ENCODE data around the gene SHB.

Gene SHB

DNA sequence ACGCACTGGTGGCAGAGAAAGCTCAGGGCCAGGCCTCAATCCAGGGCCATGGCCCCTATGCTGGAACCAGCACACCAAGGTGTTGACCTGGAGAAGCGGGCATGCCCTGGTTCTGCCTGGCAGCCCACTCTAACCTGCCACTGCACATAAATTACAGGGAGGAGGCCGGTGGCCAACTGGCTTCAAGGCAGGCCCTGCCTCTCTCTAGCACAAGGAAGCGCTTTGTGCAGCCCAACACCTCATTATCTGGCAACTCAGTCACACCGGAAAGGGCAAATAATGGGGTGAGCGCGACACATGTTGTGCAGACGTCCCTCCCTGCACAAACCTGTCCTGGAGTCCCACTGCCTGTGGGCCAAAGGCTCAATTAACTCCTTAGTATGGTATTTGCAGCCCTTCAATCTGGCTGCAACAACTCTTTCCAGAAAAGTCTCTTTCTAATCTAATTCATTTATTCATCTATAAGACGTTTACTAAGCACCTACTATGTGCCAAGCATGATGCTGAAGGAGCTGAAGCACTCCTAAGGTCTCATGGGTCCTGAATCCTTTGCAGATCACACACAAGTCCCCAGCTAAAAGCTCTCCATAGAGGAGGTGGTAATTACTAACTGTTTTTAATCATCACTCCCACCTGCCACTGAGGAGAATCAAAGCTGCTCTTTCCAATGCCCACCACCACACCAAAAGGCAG lies 24.9 kb downstream of the SHB start:
- in situ Hi-C loops (cut with MboI; ENCODE audit: low sequenced_read_pairs): no loop called here

DNA sequence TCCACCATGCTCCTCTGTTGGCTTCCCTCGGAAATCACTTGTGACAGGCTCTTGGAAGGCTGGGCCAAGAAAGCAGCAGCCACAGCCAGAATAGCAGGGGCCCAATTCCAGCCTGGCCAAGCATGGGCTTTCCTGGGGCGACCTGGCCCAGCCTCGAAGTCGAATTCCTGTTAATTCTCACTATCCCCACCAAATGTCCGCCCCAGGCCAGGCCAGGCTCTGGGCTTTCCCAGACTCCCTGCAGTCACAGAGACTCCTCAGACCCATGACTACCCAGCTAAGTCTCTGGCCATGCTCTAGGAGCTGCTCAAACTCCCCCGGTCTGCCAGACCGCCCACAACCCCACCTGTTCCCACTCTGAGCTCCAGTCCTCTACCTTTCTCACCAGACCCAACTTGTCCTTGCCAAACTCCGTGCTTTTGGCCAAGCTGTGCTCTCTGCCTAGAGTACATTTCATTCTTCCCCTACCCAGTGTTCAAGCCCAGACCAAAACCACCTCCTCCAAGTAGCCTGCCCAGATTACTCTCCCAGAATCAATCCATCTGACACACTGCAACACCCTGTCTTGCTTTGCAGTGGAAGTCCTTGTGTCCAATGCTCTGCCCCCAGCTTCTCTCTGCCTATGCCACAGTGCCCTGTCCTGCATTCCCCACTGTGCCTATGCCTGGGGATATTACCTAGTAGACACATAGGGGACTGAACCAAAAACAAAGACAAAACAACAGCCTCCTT lies 26.2 kb downstream of the SHB start:
- in situ Hi-C loops (cut with MboI; ENCODE audit: low sequenced_read_pairs): no loop called here

DNA sequence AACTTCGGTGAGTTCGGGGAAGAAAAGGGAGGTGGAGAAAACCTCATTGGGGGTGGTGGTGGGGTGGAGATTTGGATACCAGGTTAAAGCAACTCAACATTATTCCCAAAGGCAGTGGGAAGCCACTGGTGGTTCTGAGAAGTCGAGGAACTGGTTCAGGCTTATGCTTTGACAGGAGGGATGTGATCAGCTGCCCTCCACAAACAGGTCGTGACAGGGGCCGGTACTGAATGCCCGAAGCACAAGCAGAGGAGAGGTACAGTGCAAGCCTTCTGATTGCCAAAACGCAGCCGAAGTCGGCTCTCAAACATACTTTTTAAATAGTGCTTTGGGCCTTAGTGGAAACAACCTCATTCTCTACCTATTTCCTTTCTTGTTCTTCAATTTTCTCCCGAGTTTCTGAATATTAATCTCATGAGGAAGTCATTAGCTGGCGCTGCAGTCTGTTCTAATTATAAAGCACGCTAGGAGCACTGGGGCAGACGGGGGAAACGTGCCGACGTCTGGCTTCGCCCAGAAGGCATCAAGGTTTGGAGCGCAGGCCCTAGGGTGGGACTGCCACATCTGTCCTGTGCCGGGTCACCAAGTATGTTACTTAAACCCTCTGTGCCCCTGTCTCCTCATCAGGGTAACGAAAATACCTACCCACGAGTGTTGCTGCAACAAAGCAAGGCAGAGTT lies 27.3 kb downstream of the SHB start:
- in situ Hi-C loops (cut with MboI; ENCODE audit: low sequenced_read_pairs): no loop called here

DNA sequence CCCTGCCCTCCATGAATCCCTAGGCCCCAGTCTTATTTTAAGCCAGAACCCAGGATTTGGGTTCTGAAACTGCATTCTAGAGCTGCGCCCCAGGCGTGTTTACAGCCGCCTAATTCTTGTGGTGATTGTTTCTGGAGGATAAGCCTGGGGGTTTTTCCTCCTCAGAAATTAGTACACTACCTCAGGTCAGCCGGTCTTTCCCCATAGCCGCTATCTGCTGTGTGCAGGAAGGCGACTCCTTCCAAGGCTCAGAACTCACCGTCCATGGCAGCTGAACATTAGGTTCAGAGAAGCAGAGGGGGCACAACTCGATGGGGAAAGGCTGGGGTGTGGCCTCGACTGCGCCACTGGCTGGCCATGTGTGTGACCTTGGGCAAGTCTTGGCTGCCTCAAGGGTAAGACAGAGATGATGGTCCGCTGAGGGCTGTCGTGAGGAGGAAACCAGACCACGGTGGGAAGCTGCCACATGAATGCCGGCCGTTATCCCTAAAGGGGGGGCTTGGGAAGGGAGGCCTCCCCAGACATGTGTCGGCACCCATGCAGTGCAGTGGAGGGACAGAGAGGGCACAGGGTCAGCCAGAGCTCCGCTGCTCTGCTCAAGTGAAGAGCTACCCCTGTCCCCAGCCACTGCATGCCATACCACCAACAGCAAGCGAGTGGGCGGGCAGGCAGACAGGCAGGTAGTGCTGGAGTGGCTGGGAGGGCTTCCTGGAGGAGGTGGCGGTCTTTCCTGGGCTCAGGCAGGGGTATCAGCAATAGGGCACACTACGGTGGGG lies 28.9 kb downstream of the SHB start:
- in situ Hi-C loops (cut with MboI; ENCODE audit: low sequenced_read_pairs): no loop called here

DNA sequence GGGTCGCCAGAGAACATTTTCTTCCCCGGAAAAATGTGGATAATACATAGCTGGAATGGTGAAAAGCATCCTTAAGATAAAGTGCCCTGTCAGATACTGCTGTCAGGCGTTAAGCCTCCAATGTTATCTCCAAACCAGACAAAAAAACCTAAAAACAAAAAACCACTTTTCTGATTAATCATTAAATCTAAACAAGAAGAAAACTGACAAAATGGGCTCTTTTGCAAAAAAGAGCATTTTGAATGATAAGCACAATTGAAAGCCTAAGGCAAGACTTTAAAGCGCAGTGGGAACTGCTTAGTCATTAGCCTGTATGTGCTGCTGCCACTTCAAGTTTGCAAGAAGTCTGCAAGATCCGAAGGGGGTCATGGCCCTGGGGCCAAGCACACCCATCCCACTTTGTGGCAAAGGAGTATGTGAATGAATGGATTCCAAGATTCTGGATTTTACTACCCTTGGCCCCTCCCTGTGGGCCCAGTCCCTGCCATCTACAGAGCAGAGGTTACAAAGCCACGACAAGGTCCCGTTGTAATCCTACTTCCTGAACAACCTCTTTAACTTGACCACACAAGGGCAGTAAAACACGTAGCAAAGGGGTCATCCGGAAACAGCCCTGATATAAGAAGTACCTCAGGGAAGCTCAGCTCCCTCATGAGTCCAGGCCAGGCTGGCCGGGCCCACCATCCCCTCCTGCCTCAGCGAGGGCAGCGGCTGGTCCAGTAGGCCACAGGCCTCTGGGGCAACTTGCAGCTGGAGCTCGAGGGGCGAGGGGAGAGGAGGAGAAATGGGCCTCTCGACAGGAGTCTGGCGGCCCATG lies 29.7 kb downstream of the SHB start:
- in situ Hi-C loops (cut with MboI; ENCODE audit: low sequenced_read_pairs): no loop called here

DNA sequence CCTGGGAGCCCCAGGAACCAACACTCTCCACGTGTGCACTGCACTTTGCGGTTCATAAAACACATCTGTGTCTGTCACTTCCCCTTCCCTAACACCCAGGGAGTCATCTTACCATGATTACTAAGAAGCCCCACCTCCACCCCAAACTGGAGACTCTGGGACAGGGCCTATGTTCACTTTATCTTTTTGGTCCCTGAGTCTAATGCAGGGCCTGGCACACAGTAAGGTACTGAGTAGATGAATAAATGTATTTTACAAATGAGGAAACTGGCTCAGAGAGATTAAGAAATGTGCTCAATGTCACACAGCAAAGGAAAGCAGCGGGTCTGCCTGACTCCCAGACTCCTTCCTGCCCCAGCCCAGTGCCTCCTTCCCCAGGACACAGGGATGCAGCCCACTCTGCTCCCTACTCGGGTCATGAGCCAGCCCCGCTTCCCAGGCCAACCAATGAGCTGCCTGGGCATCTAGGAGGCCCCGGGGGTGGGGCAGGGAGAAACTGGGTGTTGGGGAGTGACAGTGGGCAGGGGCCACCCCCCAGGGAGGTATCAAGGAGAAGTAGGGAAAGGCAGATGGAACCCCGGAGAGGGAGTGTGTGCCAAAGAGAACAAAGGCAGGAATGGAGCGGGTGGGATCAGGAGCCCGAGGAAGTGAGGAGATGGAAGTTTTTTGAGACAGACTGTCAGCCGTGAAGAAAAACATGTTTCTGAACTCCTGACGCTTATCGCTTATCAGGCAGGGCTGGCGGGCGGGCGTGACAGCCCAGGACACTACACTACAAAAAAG lies 30.5 kb downstream of the SHB start:
- in situ Hi-C loops (cut with MboI; ENCODE audit: low sequenced_read_pairs): no loop called here

DNA sequence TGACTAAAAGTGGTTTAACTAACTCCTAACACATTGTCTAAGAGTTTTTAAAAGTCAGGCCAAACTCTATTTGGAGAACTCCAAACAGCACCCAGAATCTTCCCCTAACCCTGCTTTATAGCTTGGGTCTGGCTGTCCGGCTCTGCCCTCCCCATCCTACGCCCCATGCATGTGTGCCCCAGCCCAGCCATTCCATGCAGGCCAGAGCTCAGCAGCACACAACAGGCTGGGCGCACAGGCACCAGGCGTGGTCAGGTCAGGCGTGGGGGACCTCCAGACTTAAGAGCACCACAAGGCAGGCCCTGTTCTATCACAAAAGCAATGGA lies 31.1 kb downstream of the SHB start:
- in situ Hi-C loops (cut with MboI; ENCODE audit: low sequenced_read_pairs): no loop called here

DNA sequence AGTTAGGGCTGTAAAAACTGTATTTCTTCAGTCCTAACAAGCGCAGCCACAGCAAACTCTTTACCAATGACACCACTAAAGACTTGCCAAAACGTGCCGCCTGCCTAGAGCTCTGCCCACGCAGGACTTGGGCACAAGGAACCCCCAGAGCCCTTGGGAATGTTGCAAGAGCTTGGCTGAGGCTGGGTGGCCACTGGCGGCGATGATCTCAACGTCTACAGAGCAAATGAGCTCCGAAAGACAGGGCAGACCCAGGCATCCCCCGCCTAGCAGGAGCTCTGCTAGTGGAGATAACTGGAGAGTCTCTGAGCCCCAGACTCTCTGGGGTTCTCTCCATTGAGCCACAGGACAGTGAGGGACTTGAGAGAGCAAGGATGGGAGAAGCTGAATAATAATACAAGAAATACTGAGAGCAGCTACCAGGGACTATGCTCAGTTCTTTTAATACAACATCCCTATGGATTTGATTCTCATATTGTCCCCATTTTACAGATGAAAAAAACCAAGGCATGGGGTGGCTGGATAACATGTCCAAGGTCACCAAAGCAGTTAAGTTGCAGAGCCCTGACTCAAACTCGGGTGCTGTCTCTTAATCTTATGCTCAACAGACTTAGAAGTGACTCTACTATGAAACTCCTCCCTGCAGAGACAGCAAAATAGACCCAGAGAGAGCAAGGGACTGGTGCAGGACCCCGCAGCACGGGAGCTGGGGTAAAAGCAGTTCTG lies 32.5 kb downstream of the SHB start:
- in situ Hi-C loops (cut with MboI; ENCODE audit: low sequenced_read_pairs): no loop called here

DNA sequence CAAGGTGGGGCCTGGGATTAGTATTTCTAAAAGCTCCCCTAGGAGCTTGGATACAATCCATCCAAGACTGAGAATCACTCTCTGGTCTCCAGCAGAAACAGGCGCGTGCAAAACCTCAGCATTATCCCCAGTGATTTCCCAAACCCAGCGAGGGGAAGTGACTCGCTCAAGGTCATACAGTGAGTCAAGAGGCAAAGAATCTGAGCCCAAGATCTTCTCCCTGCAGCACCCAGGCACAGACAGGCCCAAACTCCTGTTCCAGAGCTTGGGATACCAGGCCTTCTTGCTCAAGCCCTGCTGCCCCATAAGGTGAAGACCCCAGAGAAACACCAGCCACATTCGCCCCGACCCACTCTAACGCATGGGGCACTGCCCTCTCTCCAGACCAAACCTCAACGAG lies 33.2 kb downstream of the SHB start:
- in situ Hi-C loops (cut with MboI; ENCODE audit: low sequenced_read_pairs): no loop called here

DNA sequence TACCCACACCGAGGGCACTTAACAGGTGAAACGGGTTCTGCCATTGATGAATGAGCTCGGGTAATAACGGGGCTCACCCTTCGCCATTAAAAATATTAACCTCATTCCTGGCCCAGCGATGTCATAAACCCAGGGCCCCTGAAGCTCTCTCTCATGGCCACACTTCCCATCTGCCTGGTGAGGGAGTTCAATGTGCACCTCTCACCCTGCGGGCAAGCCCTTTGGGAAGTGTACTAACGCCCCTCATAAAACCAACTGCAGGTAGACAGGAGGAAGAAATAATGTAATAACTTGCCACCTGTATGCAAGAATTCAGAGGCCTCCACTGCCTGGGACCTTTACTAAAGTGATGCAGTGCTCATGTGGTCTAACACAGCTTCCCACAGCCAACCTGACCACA lies 35.1 kb downstream of the SHB start:
- in situ Hi-C loops (cut with MboI; ENCODE audit: low sequenced_read_pairs): no loop called here

DNA sequence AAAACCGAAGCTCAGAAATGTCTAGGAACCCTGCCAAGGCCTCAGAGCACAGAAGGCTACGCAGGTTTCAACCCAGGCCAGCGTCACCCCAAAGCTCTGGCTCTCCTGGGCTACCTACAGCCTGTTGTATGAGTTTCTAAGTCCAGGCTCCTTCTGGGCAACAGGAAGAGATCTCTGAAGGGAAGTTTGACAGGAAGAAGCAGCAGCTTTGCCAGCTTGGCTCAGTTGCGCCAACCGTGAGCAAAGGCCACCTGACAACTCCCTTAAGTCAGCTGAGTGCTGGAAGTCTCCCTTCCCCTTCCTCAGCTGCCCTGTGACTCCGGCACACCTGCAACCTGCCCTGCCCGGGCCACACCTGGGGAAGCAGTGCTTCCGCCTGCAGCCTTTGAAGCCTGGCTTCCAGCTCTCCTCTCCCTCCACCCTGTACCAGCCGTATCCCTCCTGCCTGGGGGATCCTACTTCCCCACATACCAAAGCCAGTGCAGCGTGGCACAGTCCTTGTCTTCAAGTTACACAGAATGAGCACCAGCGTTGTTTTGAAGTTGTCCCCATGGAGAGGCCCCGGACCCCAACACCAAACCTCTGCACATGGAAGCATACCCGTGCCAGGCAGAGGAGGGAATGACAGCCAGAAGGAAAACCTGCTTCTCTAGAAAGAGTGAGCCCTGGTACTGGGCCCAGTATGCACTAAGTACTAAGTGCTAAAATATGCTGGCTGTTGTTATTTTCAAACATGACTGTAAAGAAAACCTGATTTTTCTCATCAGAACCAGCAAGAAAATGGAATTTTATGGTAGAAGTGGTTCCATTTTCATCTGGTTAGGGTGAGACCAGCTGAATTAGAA lies 36.5 kb downstream of the SHB start:
- in situ Hi-C loops (cut with MboI; ENCODE audit: low sequenced_read_pairs): no loop called here

DNA sequence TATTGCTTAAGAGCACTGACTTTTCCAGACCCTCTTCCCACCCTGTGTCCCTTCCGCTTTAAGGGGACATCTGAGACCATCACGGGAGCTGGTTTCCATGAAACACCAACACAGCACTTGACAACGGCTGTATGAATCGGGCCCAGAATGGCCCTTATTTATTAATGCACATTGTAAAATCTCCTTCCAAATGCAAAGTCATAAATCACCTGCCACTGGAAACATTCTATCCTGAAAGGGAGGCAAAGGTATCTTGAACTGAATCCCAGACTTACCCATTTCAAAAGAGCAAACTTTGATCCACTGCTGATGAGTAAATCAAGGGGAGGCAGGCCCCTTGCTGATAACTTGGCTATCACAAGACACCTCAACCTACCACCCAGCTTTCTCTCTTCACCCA lies 37.4 kb downstream of the SHB start:
- in situ Hi-C loops (cut with MboI; ENCODE audit: low sequenced_read_pairs): no loop called here

DNA sequence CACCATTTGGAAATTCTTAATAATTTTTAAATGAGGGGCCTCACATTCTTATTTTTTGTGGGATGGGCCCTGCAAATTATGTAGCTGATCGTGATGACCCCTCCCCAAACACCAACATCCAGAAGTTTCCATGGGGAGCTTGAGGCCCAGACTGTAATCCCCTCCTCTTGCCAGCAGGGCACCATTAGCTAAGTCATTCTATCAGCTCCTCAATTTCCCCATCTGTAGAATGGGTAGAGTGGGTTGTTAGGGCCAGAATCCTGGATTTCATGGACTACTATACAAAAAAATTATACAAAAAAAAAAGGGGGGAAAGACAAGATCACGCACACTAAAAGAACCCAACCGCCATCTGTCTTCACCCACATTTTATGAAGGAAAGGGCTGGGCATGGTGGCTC lies 38.4 kb downstream of the SHB start:
- in situ Hi-C loops (cut with MboI; ENCODE audit: low sequenced_read_pairs): no loop called here

DNA sequence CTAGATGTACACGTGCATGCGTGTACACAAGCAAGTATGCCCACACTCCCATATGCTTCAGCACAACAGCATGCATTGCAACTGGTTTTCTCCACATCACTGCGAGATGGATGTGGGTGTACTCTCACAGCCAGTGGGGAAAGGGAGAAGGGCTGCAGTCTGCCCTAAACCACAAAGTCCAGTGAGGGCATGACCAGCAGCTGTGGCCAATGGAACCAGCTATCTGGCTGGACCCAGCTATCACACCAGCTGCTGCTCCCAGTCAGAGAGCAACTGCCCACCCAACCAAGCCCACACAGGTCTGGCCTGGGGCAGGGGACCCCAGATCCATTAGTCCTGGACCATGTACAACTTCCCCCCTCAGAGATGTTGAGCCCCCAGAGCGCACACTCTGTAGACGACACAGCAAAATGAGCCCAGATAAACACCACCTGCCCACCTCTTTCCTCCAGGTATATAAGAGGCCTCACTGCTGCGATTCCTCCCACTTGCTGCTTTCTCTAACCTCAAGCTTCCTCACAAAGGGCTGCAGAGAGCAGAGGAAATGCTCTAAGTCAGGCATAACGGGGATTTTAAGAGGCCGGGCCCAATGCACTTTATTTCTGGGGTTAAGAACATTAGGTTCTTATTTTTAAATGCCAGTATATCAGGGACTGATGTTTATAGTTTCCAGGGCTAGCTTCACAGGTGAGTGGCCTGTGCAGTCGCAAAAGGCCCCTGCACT lies 39.0 kb downstream of the SHB start:
- in situ Hi-C loops (cut with MboI; ENCODE audit: low sequenced_read_pairs): no loop called here

DNA sequence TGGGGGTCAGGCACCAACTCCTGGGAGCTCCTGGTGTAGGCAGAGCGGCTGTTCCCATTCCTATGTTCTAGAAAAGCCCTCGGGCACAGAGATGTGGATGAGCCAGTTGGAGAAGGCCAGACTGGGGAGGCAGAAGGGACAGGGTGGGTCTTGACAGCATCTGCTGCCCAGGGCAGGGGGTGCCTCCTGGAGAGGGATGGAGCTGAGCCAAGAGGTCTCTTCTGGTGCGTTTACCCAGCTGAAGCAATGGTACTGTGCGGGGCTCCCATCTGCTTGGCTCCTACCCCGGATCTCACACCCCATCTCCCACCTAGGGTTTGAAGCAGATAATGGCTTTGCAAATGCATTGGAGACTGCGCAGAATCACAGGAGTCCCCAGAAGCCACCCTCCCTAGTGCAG lies 41.3 kb downstream of the SHB start:
- in situ Hi-C loops (cut with MboI; ENCODE audit: low sequenced_read_pairs): no loop called here

DNA sequence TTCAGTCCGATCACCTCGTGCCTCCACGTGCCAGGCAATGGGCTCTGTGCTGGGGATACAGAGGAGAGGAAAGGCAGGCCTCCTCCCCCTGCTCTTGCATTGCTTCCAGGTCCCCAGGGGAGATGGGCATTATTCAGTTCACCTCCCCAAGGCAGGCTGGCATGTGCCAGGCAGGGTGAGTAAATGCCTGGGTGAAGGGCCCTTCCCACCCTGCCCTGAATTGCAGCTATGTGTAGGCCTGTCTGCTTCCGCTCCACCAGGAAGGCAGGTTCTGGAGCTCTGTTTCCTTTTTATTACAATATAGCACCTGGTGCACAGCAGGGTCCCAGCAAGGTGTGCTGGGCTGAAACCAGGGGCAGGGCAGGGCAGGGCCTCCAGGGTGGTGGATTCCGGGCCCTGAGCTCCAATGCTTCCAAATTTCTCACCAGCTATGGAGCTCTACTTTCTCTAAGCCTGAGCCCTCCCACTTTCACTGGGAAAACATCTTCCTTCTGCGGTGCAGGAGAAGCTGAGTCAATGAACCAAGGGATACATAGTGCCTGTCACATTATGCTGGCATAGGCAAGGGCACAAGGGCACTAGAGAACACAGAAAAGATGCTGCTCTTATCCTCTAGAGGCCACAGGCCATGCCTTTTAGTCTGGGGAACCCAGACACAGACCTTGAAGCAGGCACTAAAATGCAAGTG lies 42.0 kb downstream of the SHB start:
- in situ Hi-C loops (cut with MboI; ENCODE audit: low sequenced_read_pairs): no loop called here
